ENCODE measurements around the gene FOXG1. TPM values are rescaled to one million over a fixed set of nuclear protein-coding genes. Genes with fewer than 3 reads are reported as not detected.
A peak's percentile ranks its signal among the peaks of the same experiment; 100 is the strongest.

Gene FOXG1
- total and polyA plus RNA-seq, 9 of the 15 experiments (the other 6 are each of a cell fraction or from before 2014, with no cell fraction given), result 0.56 to 3.7 (median 0.85) TPM

- intact Hi-C loops (cut with micrococcal nuclease), result loop anchor here (10.0 kb wide), 1 partner anchor 258 kb away; no protein-coding TSS in a partner anchor
- no TSS peak for BruUV-seq (replicated peaks)
- CTCF ChIA-PET (ENCODE audit: low intra/inter-chr PET ratio), result no interaction called here
- TF ChIP-seq NCOA4 (IDR thresholded peaks at IDR 0.05; ENCODE audit: partially characterized antibody) (no peak), CSDE1 (IDR thresholded peaks at IDR 0.05) (no peak), ZNF23 (CRISPR knock-in tag; IDR thresholded peaks at IDR 0.05) (no peak), POLR2AphosphoS5 (IDR thresholded peaks at IDR 0.05; ENCODE audit: control insufficient read depth, insufficient read depth, low read depth, low read length) (no peak), FUS (optimal IDR thresholded peaks at IDR 0.05; ENCODE audit: low read depth, low read length) (no peak), ELK1 (CRISPR knock-in tag; IDR thresholded peaks at IDR 0.05) (no peak), ZKSCAN8 (CRISPR knock-in tag; IDR thresholded peaks at IDR 0.05) (no peak), CREB1 (IDR thresholded peaks at IDR 0.05) (no peak), CREB1 (CRISPR knock-in tag; IDR thresholded peaks at IDR 0.05) (no peak), KDM1A (IDR thresholded peaks at IDR 0.05) (no peak), EP300 (IDR thresholded peaks at IDR 0.05; ENCODE audit: low read length) (no peak), HDGF (IDR thresholded peaks at IDR 0.05) (no peak), SP2 (IDR thresholded peaks at IDR 0.05; ENCODE audit: extremely low read depth, low read depth, low read length, poor library complexity, severe bottlenecking) (no peak), CTCFL (IDR thresholded peaks at IDR 0.05; ENCODE audit: borderline replicate concordance, insufficient read depth, low read depth, low read length, poor library complexity, severe bottlenecking) (peak; percentile 29), ESRRB (CRISPR knock-in tag; IDR thresholded peaks at IDR 0.05; ENCODE audit: borderline replicate concordance) (no peak), CTCF (IDR thresholded peaks at IDR 0.05 in 2 of 3, conservative IDR thresholded peaks at IDR 0.05 in 1 of 3; ENCODE audit: insufficient read depth in 2 of 3, low read depth in 1 of 3, low read length in 3 of 3) (peak; percentile 41 to 52 (median 52)), MBD2 (IDR thresholded peaks at IDR 0.05; ENCODE audit: borderline replicate concordance, low read depth) (no peak), DMBX1 (CRISPR knock-in tag; IDR thresholded peaks at IDR 0.05; ENCODE audit: borderline replicate concordance) (no peak)
These were observed 9.6 kb upstream of the FOXG1 start for GRCh38 chr14:28756884-28757570.

More at GRCh38 chr14:28756884-28757570, 9.6 kb upstream of the FOXG1 start:
- no peaks in the 10 kb centered on the region; a peak in 1 of 5 replicates for H3K27me3 ChIP-seq (ENCODE audit: control insufficient read depth in 2 of 2, insufficient read depth in 2 of 2, low read length in 2 of 2)
- H4K20me1 ChIP-seq (replicated peaks; ENCODE audit: control insufficient read depth, insufficient read depth, low read length), result no peaks in the 10 kb centered on the region
- DNase-seq (ENCODE audit: extremely low read depth in 1 of 4, low spot score in 3 of 4) (peak in 2 of 4 experiments; percentile 9 to 40), ATAC-seq (peak; percentile 72), FAIRE-seq (no peak)
- in situ Hi-C loops (cut with MboI), result loop anchor here (10.0 to 25.0 kb wide), 3 partner anchors 455 to 1455 kb away; no protein-coding TSS in a partner anchor
- H3K9me3 ChIP-seq (replicated peaks; ENCODE audit: control insufficient read depth, insufficient read depth, low read depth, low read length), result no peaks in the 10 kb centered on the region
- no peaks in the 10 kb centered on the region; a peak in 1 of 5 replicates for H3K4me1 ChIP-seq (replicated peaks in 1 of 2; ENCODE audit: control insufficient read depth in 2 of 2, insufficient read depth in 2 of 2, low read length in 2 of 2)
- POLR2A ChIA-PET, result no interaction called here
- no peak overlapping the region for H3K9ac ChIP-seq (ENCODE audit: insufficient read depth in 1 of 2, low read depth in 2 of 2, low read length in 2 of 2)
- no peak overlapping the region for H3K27ac ChIP-seq (ENCODE audit: extremely low read depth, low read depth, low read length)
- H3K79me2 ChIP-seq (ENCODE audit: control insufficient read depth, insufficient read depth, low read length), result no peaks in the 10 kb centered on the region
- H3K36me3 ChIP-seq (ENCODE audit: control insufficient read depth, insufficient read depth, low read length), result no peaks in the 10 kb centered on the region
- no peak overlapping the region for H3K4me2 ChIP-seq (ENCODE audit: insufficient read depth, low read length)
- WGBS (ENCODE audit: insufficient coverage, low coverage, missing lambda C conversion rate), result 44% methylated on average over 18 of the region's 23 CpGs
- no peak overlapping the region for H2AFZ ChIP-seq (ENCODE audit: low read depth, low read length)
- H3K4me3 ChIP-seq, result no peak overlapping the region
- H3K9me1 ChIP-seq (ENCODE audit: control insufficient read depth, insufficient read depth, low read length), result no peaks in the 10 kb centered on the region
